SK-N-SH treated with all-trans-retinoic acid at 6 μM for 48 hours (cell line): ENCODE data around the gene SGPP2.

Source experiments
- ATAC-seq: fragments of 200-7000 bp; cut with Tn5 transposase; 3 replicates; pipeline ENCODE4 v1.9.1; 2020; ENCODE audit warnings: mild to moderate bottlenecking, moderate library complexity
- ARNTL ChIP-seq: fragments of 450-650 bp; formaldehyde crosslinking; IDR thresholded peaks from 2 replicates; pipeline ENCODE4 v1.5.0; 2020; ENCODE audit warnings: low read depth, mild to moderate bottlenecking, moderate library complexity, borderline replicate concordance
- BACH2 ChIP-seq: fragments of 250-450 bp; sonication (Bioruptor Pico); IDR thresholded peaks from 2 replicates; pipeline ENCODE4 v1.9.0; 2021; ENCODE audit warnings: mild to moderate bottlenecking, borderline replicate concordance
- CSDC2 ChIP-seq: fragments of 250-450 bp; sonication (Bioruptor Pico); IDR thresholded peaks from 2 replicates; pipeline ENCODE4 v1.5.0; 2020; ENCODE audit warnings: mild to moderate bottlenecking, moderate library complexity
- ESRRG ChIP-seq: fragments of 250-450 bp; sonication (Bioruptor Pico); IDR thresholded peaks from 2 replicates; pipeline ENCODE4 v1.6.1; 2021; ENCODE audit warnings: mild to moderate bottlenecking
- GLIS3 ChIP-seq: fragments of 250-450 bp; sonication (Bioruptor Pico); IDR thresholded peaks from 2 replicates; pipeline ENCODE4 v1.5.0; 2020; ENCODE audit warnings: mild to moderate bottlenecking, moderate library complexity
- ISL1 ChIP-seq: fragments of 250-450 bp; sonication (Bioruptor Pico); IDR thresholded peaks from 2 replicates; pipeline ENCODE4 v2.1.2; 2022; ENCODE audit warnings: mild to moderate bottlenecking, moderate library complexity
- OSR1 ChIP-seq: fragments of 250-450 bp; sonication (Bioruptor Pico); IDR thresholded peaks from 2 replicates; pipeline ENCODE4 v1.8.0; 2022; ENCODE audit warnings: moderate library complexity, mild to moderate bottlenecking, inconsistent platforms
- PPARA ChIP-seq: fragments of 250-450 bp; sonication (Bioruptor Pico); IDR thresholded peaks from 2 replicates; pipeline ENCODE4 v1.5.0; 2020; ENCODE audit warnings: mild to moderate bottlenecking, borderline replicate concordance
- RARB ChIP-seq: fragments of 250-450 bp; sonication (Bioruptor Pico); IDR thresholded peaks from 2 replicates; pipeline ENCODE4 v1.8.0; 2021; ENCODE audit warnings: mild to moderate bottlenecking, moderate library complexity
- SNAI2 ChIP-seq: fragments of 250-450 bp; sonication (Bioruptor Pico); IDR thresholded peaks from 2 replicates; pipeline ENCODE4 v1.5.0; 2020; ENCODE audit warnings: mild to moderate bottlenecking, moderate library complexity
- TCF4 ChIP-seq: fragments of 250-450 bp; sonication (Bioruptor Pico); IDR thresholded peaks from 2 replicates; pipeline ENCODE4 v1.8.0; 2021; ENCODE audit warnings: mild to moderate bottlenecking, moderate library complexity, borderline replicate concordance
- TOX ChIP-seq: fragments of 250-450 bp; sonication (Bioruptor Pico); IDR thresholded peaks from 2 replicates; pipeline ENCODE4 v1.8.0; 2021; ENCODE audit warnings: mild to moderate bottlenecking, moderate library complexity, borderline replicate concordance
- ZC3H10 ChIP-seq: fragments of 250-450 bp; sonication (Bioruptor Pico); IDR thresholded peaks from 2 replicates; pipeline ENCODE4 v1.5.1; 2021; ENCODE audit warnings: mild to moderate bottlenecking, moderate library complexity
- ZFP3 ChIP-seq: fragments of 250-450 bp; sonication (Bioruptor Pico); IDR thresholded peaks from 2 replicates; pipeline ENCODE4 v1.5.0; 2020; ENCODE audit warnings: mild to moderate bottlenecking, moderate library complexity
- ZFP30 ChIP-seq: fragments of 450-650 bp; formaldehyde crosslinking; IDR thresholded peaks from 2 replicates; pipeline ENCODE4 v1.5.0; 2022; ENCODE audit warnings: mild to moderate bottlenecking, moderate library complexity
- ZNF565 ChIP-seq: fragments of 450-650 bp; formaldehyde crosslinking; conservative IDR thresholded peaks from 2 replicates; pipeline ENCODE4 v1.5.0; 2020; ENCODE audit warnings: low read depth, mild to moderate bottlenecking, moderate library complexity
- ZNF70 ChIP-seq: fragments of 450-650 bp; formaldehyde crosslinking; IDR thresholded peaks from 2 replicates; pipeline ENCODE4 v1.5.0; 2020; ENCODE audit warnings: mild to moderate bottlenecking, moderate library complexity
- ZNF8 ChIP-seq: fragments of 450-650 bp; formaldehyde crosslinking; IDR thresholded peaks from 2 replicates; pipeline ENCODE4 v1.5.0; 2020; ENCODE audit warnings: mild to moderate bottlenecking, moderate library complexity
- TF ChIP-seq, protein P1 (sequence below): fragments of 250-450 bp; sonication (Bioruptor Pico); IDR thresholded peaks from 2 replicates; pipeline ENCODE4 v1.5.1; 2020; ENCODE audit warnings: low read depth, mild to moderate bottlenecking, moderate library complexity
- TF ChIP-seq, protein P2 (sequence below): fragments of 250-450 bp; sonication (Bioruptor Pico); IDR thresholded peaks from 2 replicates; pipeline ENCODE4 v1.8.0; 2020; ENCODE audit warnings: mild to moderate bottlenecking, moderate library complexity, borderline replicate concordance
- TF ChIP-seq, protein P3 (sequence below): fragments of 250-450 bp; sonication (Bioruptor Pico); IDR thresholded peaks from 2 replicates; pipeline ENCODE4 v1.8.0; 2021; ENCODE audit warnings: low read depth, mild to moderate bottlenecking, moderate library complexity, borderline replicate concordance
- TF ChIP-seq, protein P4 (sequence below): fragments of 250-450 bp; sonication (Bioruptor Pico); IDR thresholded peaks from 2 replicates; pipeline ENCODE4 v1.5.1; 2021; ENCODE audit warnings: mild to moderate bottlenecking, moderate library complexity
- TF ChIP-seq, protein P5 (sequence below): fragments of 250-450 bp; sonication (Bioruptor Pico); IDR thresholded peaks from 2 replicates; pipeline ENCODE4 v1.5.0; 2020; ENCODE audit warnings: mild to moderate bottlenecking, moderate library complexity

Gene SGPP2

DNA sequence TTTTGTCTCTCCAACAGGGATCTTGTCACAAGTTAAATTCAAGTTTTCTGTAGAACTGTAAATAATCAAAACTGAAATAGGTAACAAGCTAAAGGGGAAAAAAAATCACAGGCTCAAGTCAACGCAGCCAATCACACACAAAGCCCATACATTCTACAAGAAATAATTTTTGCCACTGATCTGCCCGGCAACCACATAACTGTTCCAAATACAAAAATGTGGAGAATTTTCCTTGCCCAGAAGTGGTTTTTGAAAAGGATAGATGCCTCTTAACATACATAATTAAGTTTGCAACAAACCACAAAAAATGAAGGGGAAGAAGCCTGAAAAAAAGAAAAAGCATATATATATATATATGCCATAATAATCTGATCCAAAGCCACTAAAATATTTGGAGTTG lies 171.2 kb downstream of the SGPP2 start:
- TF ChIP-seq RARB (no peak), ZFP30 (CRISPR knock-in tag) (no peak), ISL1 (CRISPR knock-in tag) (no peak), ZFP3 (CRISPR knock-in tag) (no peak), OSR1 (CRISPR knock-in tag) (no peak), BACH2 (CRISPR knock-in tag) (no peak), TOX (CRISPR knock-in tag) (no peak), SNAI2 (CRISPR knock-in tag) (no peak), ZNF565 (CRISPR knock-in tag) (no peak), TCF4 (CRISPR knock-in tag) (no peak), CSDC2 (CRISPR knock-in tag) (no peak), ZNF70 (CRISPR knock-in tag) (no peak)
- TF ChIP-seq, protein P1, sequence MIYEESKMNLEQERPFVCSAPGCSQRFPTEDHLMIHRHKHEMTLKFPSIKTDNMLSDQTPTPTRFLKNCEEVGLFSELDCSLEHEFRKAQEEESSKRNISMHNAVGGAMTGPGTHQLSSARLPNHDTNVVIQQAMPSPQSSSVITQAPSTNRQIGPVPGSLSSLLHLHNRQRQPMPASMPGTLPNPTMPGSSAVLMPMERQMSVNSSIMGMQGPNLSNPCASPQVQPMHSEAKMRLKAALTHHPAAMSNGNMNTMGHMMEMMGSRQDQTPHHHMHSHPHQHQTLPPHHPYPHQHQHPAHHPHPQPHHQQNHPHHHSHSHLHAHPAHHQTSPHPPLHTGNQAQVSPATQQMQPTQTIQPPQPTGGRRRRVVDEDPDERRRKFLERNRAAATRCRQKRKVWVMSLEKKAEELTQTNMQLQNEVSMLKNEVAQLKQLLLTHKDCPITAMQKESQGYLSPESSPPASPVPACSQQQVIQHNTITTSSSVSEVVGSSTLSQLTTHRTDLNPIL (CRISPR knock-in tag), result no peak
- TF ChIP-seq, protein P2, sequence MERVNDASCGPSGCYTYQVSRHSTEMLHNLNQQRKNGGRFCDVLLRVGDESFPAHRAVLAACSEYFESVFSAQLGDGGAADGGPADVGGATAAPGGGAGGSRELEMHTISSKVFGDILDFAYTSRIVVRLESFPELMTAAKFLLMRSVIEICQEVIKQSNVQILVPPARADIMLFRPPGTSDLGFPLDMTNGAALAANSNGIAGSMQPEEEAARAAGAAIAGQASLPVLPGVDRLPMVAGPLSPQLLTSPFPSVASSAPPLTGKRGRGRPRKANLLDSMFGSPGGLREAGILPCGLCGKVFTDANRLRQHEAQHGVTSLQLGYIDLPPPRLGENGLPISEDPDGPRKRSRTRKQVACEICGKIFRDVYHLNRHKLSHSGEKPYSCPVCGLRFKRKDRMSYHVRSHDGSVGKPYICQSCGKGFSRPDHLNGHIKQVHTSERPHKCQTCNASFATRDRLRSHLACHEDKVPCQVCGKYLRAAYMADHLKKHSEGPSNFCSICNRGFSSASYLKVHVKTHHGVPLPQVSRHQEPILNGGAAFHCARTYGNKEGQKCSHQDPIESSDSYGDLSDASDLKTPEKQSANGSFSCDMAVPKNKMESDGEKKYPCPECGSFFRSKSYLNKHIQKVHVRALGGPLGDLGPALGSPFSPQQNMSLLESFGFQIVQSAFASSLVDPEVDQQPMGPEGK, result no peak
- TF ChIP-seq, protein P3, sequence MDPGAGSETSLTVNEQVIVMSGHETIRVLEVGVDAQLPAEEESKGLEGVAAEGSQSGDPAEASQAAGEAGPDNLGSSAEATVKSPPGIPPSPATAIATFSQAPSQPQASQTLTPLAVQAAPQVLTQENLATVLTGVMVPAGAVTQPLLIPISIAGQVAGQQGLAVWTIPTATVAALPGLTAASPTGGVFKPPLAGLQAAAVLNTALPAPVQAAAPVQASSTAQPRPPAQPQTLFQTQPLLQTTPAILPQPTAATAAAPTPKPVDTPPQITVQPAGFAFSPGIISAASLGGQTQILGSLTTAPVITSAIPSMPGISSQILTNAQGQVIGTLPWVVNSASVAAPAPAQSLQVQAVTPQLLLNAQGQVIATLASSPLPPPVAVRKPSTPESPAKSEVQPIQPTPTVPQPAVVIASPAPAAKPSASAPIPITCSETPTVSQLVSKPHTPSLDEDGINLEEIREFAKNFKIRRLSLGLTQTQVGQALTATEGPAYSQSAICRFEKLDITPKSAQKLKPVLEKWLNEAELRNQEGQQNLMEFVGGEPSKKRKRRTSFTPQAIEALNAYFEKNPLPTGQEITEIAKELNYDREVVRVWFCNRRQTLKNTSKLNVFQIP (CRISPR knock-in tag), result no peak
- TF ChIP-seq, protein P4, sequence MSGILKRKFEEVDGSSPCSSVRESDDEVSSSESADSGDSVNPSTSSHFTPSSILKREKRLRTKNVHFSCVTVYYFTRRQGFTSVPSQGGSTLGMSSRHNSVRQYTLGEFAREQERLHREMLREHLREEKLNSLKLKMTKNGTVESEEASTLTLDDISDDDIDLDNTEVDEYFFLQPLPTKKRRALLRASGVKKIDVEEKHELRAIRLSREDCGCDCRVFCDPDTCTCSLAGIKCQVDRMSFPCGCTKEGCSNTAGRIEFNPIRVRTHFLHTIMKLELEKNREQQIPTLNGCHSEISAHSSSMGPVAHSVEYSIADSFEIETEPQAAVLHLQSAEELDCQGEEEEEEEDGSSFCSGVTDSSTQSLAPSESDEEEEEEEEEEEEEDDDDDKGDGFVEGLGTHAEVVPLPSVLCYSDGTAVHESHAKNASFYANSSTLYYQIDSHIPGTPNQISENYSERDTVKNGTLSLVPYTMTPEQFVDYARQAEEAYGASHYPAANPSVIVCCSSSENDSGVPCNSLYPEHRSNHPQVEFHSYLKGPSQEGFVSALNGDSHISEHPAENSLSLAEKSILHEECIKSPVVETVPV (CRISPR knock-in tag), result no peak
- peak; percentile 68 for ATAC-seq

DNA sequence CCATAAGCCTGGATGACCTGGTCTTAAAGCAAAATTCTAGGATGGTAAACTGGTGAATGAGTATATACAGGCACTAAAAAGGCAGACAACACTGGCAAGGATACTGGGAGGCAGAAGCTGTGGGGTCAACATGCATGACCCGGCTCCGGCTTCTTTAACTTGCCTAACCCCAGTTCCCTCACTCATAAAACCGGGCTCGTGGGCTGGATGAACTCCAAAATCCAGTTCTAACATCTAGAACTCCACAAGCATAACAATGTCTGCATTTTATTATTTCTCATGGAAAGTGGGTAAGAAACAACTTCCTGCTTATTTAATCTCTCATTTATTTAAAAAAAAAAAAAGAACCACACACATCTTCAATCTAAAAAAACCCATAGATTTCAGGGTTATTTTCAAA lies 174.3 kb downstream of the SGPP2 start:
- ATAC-seq, result no peak
- TF ChIP-seq ZFP3 (CRISPR knock-in tag), result no peak
- TF ChIP-seq, all 23 proteins: peak for 0

DNA sequence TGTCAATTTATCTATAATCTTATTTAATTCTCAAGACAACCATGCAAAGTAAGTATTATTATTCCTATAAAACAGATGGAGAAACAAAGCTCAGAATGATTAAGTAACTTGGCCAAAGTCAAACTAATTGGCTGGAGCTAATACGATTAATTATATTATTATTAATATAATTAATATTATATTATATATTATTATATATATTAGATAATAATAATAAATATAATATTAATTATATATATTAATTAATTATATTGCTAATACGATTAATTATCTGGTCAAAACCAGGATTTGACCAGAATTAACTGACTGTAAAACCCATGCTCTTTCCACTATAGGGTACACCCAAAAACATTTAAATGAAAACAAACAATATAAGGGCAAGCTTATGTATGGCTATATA lies 179.2 kb downstream of the SGPP2 start:
- TF ChIP-seq GLIS3 (CRISPR knock-in tag) (no peak), RARB (no peak), TCF4 (CRISPR knock-in tag) (no peak), ESRRG (CRISPR knock-in tag) (no peak), SNAI2 (CRISPR knock-in tag) (no peak), ZNF8 (CRISPR knock-in tag) (no peak), CSDC2 (CRISPR knock-in tag) (no peak), ZC3H10 (no peak), ZNF565 (CRISPR knock-in tag) (no peak), PPARA (no peak), TOX (CRISPR knock-in tag) (no peak), ZFP3 (CRISPR knock-in tag) (no peak), ARNTL (CRISPR knock-in tag) (no peak), OSR1 (CRISPR knock-in tag) (no peak), ZNF70 (CRISPR knock-in tag) (no peak)
- TF ChIP-seq, protein P1 (CRISPR knock-in tag), result no peak
- TF ChIP-seq, protein P5, sequence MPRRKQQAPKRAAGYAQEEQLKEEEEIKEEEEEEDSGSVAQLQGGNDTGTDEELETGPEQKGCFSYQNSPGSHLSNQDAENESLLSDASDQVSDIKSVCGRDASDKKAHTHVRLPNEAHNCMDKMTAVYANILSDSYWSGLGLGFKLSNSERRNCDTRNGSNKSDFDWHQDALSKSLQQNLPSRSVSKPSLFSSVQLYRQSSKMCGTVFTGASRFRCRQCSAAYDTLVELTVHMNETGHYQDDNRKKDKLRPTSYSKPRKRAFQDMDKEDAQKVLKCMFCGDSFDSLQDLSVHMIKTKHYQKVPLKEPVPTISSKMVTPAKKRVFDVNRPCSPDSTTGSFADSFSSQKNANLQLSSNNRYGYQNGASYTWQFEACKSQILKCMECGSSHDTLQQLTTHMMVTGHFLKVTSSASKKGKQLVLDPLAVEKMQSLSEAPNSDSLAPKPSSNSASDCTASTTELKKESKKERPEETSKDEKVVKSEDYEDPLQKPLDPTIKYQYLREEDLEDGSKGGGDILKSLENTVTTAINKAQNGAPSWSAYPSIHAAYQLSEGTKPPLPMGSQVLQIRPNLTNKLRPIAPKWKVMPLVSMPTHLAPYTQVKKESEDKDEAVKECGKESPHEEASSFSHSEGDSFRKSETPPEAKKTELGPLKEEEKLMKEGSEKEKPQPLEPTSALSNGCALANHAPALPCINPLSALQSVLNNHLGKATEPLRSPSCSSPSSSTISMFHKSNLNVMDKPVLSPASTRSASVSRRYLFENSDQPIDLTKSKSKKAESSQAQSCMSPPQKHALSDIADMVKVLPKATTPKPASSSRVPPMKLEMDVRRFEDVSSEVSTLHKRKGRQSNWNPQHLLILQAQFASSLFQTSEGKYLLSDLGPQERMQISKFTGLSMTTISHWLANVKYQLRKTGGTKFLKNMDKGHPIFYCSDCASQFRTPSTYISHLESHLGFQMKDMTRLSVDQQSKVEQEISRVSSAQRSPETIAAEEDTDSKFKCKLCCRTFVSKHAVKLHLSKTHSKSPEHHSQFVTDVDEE, result no peak
- TF ChIP-seq, protein P2, result no peak
- TF ChIP-seq, protein P4 (CRISPR knock-in tag), result no peak
- ATAC-seq, result no peak
